Stimulated activated naive CD8-positive, alpha-beta T cell treated with anti-CD3 and anti-CD28 coated beads, Interleukin-15, Interleukin-2, amounts not matched to agents 100 ng/mL and 50 ng/mL, for 24 hours (primary cell): ENCODE measurements around the gene HMGN3.

Experiments
- H3K27ac Mint-ChIP-seq: one replicate; pipeline ENCODE4 v1.8.0; 2021; ENCODE audit warnings: mild to moderate bottlenecking, mixed read lengths
- H3K27me3 Mint-ChIP-seq: one replicate; pipeline ENCODE4 v1.8.0; 2021; ENCODE audit warnings: mixed read lengths
- H3K36me3 Mint-ChIP-seq: one replicate; pipeline ENCODE4 v1.8.0; 2021; ENCODE audit warnings: low read depth, mixed read lengths
- H3K4me1 Mint-ChIP-seq: one replicate; pipeline ENCODE4 v1.8.0; 2021; ENCODE audit warnings: low read depth, mixed read lengths
- H3K4me3 Mint-ChIP-seq: one replicate; pipeline ENCODE4 v1.8.0; 2021; ENCODE audit warnings: mild to moderate bottlenecking, mixed read lengths
- H3K9me3 Mint-ChIP-seq: one replicate; pipeline ENCODE4 v1.8.0; 2021; ENCODE audit warnings: mixed read lengths

HMGN3 gene

DNA sequence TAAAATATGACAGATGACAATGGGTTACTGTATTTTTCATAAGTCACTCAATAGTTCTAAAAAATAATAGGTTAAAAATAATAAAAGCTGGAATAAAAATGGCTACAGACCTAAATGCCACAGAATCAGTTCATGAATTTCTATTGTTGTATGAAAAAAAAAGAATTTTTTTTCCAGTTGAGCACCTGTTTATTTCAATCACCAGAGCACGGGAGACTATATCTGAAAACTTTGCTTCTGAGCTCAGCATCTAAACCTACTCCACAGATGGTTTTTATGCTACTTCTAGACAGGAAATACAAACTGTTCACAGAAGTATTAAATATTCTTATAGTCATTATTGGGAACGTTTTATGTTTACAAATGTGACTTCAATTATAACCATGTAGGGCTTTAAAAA is 50.4 kb downstream of the HMGN3 start:
- Mint-ChIP-seq H3K9me3 (no peaks in the 10 kb centered on the region), H3K4me1 (no peaks in the 10 kb centered on the region), H3K36me3 (no peaks in the 10 kb centered on the region), H3K27me3 (no peaks in the 10 kb centered on the region), H3K27ac (no peak overlapping the region), H3K4me3 (no peak overlapping the region)

DNA sequence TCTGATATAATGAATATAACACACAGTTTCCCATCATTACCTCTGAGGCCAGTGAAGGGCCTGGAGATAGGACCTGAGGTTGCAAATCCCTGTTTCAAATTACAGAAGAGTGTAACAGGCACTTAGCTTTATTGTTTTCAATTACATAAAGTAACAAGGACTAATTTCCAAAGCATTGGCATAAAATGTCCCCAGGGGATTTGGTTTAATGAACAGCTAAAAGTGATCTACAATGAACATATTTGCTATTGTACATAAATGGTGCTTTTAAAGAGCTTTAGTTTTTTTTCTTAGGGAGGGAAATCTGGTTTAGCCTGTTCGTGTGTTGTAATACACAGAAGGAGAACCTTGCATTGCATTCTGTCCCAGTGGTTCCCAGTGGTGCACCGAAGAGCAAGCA is 54.4 kb downstream of the HMGN3 start:
- Mint-ChIP-seq H3K27ac (no peak overlapping the region), H3K9me3 (peaks cover 5% of the 10 kb centered on the region), H3K27me3 (peaks cover 4% of the 10 kb centered on the region)

DNA sequence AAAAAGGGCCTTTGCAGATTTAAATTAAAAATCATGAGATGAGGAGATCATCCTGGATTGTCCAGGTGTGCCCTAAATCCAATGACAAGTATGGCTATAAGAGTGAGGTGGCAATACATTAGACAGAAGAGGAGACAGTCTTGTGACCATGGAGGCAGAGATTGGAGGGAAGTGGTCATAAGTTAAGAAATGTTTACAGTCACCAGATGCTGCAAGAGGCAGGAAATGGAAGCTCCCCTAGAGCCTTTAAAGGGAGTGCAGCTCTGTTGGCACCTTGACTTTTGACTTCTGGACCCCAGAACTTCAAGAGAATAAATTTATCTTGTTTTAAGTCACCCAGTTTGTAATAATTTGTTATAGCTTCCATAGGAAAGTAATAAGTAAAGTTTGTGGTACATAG is 61.1 kb downstream of the HMGN3 start:
- Mint-ChIP-seq H3K36me3 (no peaks in the 10 kb centered on the region), H3K4me1 (no peaks in the 10 kb centered on the region), H3K9me3 (peaks cover 5% of the 10 kb centered on the region), H3K4me3 (no peak overlapping the region), H3K27me3 (peaks cover 8% of the 10 kb centered on the region), H3K27ac (no peak overlapping the region)

More for the DNA sequence above, 54.4 kb downstream of the HMGN3 start:
- no peaks in the 10 kb centered on the region for H3K4me1 Mint-ChIP-seq
- no peak overlapping the region for H3K4me3 Mint-ChIP-seq
- no peaks in the 10 kb centered on the region for H3K36me3 Mint-ChIP-seq

GRCh38 chr6:79170959-79171358 is 63.5 kb downstream of the HMGN3 start:
- Mint-ChIP-seq H3K4me1 (no peaks in the 10 kb centered on the region), H3K27me3 (peaks cover 7% of the 10 kb centered on the region), H3K27ac (no peak overlapping the region), H3K9me3 (no peaks in the 10 kb centered on the region), H3K4me3 (no peak overlapping the region), H3K36me3 (no peaks in the 10 kb centered on the region)

- Mint-ChIP-seq H3K9me3 (no peaks in the 10 kb centered on the region), H3K4me3 (no peak overlapping the region), H3K27ac (no peak overlapping the region), H3K36me3 (no peaks in the 10 kb centered on the region), H3K27me3 (peaks cover 7% of the 10 kb centered on the region), H3K4me1 (no peaks in the 10 kb centered on the region)
These were observed 64.1 kb downstream of the HMGN3 start for GRCh38 chr6:79170431-79170830.

- Mint-ChIP-seq H3K4me1 (no peaks in the 10 kb centered on the region), H3K9me3 (no peaks in the 10 kb centered on the region), H3K36me3 (no peaks in the 10 kb centered on the region), H3K27ac (no peak overlapping the region), H3K4me3 (no peak overlapping the region), H3K27me3 (peaks cover 7% of the 10 kb centered on the region)
These were observed 65.8 kb downstream of the HMGN3 start for GRCh38 chr6:79168695-79168980.

GRCh38 chr6:79167931-79168694 is 66.4 kb downstream of the HMGN3 start:
- no peaks in the 10 kb centered on the region for H3K4me1 Mint-ChIP-seq
- H3K9me3 Mint-ChIP-seq, result no peaks in the 10 kb centered on the region
- H3K4me3 Mint-ChIP-seq, result no peak overlapping the region
- H3K36me3 Mint-ChIP-seq, result no peaks in the 10 kb centered on the region
- H3K27me3 Mint-ChIP-seq, result peaks cover 7% of the 10 kb centered on the region
- H3K27ac Mint-ChIP-seq, result no peak overlapping the region

- Mint-ChIP-seq H3K27ac (no peak overlapping the region), H3K4me1 (no peaks in the 10 kb centered on the region), H3K4me3 (no peak overlapping the region), H3K36me3 (no peaks in the 10 kb centered on the region), H3K27me3 (no peaks in the 10 kb centered on the region), H3K9me3 (no peaks in the 10 kb centered on the region)
These were observed 74.6 kb downstream of the HMGN3 start for GRCh38 chr6:79159846-79160245.

DNA sequence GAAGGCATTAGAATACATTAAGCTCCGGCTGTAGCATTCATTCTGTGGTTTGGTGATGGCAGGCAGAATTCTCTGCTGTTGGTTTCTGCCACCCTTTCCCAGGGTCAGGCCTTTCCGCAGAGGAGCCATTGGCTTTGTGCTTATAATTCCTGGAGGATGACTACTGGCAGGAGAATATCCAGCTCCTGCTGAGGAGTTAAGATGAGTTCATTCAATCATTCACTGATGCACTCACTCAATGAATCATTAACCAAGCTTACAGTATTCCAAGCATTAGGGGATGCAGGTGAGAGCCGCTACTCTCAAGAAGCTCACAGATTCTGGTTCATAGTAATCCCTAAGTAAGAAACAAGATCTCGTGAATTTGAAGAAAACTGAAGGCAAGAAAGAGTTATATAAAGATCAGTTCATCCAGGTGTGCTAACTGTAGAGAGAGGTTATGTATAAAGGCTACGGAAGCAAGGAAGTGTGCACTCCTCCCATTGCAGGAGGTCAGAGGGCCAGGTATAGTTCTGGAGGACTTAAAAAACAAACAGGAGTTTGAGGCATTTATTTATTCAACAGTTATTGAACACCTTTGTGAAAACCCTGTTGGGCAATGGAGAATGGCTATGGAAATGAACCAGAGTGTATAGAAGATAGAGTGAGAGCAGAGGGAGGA is 75.5 kb downstream of the HMGN3 start:
- no peaks in the 10 kb centered on the region for H3K27me3 Mint-ChIP-seq
- H3K27ac Mint-ChIP-seq, result no peak overlapping the region

DNA sequence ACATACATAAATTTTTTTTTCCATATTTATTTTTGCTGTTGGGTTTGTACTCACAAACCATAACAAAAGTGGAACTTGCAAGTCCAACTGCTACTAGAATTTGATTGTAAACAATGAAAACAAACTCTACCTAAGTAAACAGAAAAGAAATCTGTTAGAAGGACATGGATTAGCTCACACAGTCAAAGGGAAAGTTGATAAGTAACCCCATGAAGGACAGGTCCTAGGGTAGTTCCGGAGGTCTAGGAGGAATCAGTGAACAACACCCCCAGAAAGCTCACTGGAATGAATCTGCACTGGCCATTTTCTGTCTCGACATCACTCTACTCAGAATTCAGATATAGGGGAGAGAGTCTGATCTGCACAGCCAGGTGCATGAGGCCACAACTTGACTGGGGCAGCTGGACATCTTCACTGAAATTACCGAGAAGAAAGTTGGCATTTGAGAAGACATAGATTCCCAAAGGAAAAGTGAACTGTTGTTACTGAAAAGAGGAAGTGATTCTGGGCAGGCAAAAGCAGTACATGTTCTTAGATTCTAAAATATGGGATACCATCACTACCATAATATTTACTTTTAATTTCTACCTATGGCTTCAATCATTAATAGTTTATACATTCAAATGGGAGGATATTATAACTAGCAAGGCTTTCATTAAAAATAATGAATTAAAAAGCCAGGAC is 76.4 kb downstream of the HMGN3 start:
- Mint-ChIP-seq H3K36me3 (no peaks in the 10 kb centered on the region), H3K4me3 (no peak overlapping the region), H3K27me3 (no peaks in the 10 kb centered on the region), H3K9me3 (no peaks in the 10 kb centered on the region), H3K4me1 (no peaks in the 10 kb centered on the region), H3K27ac (no peak overlapping the region)

More for the DNA sequence above, 75.5 kb downstream of the HMGN3 start:
- no peaks in the 10 kb centered on the region for H3K9me3 Mint-ChIP-seq
- H3K4me3 Mint-ChIP-seq, result no peak overlapping the region
- H3K36me3 Mint-ChIP-seq, result no peaks in the 10 kb centered on the region
- no peaks in the 10 kb centered on the region for H3K4me1 Mint-ChIP-seq

GRCh38 chr6:79152269-79152737 is 82.2 kb downstream of the HMGN3 start:
- no peaks in the 10 kb centered on the region for H3K4me1 Mint-ChIP-seq
- no peak overlapping the region for H3K27ac Mint-ChIP-seq
- no peaks in the 10 kb centered on the region for H3K9me3 Mint-ChIP-seq
- H3K36me3 Mint-ChIP-seq, result no peaks in the 10 kb centered on the region
- no peaks in the 10 kb centered on the region for H3K27me3 Mint-ChIP-seq
- H3K4me3 Mint-ChIP-seq, result no peak overlapping the region
